ENCODE measurements around the gene CA10. TPM values are rescaled to one million over a fixed set of nuclear protein-coding genes. Genes with fewer than 3 reads are reported as not detected.

The CA10 gene
- polyA plus RNA-seq, 1 experiment: not detected

GRCh38 chr17:51888816-51889215 lies 269.7 kb downstream of the CA10 start:
- ChIA-PET CTCF (no interaction called here), POLR2A (no interaction called here)
- TF ChIP-seq CTCF (IDR thresholded peaks at IDR 0.05; ENCODE audit: low read depth, low read length): no peak
- Histone ChIP-seq H3K27ac (ENCODE audit: low read depth, low read length) (no peak overlapping the region), H3K9me3 (ENCODE audit: control insufficient read depth, insufficient read depth, low read length) (peaks cover 10% of the 10 kb centered on the region), H3K27me3 (ENCODE audit: control insufficient read depth, insufficient read depth, low read length) (no peaks in the 10 kb centered on the region), H3K4me3 (ENCODE audit: low read depth, low read length) (no peak overlapping the region)
- no peak for DNase-seq (ENCODE audit: low read depth, low spot score)

GRCh38 chr17:51876986-51877385 lies 281.5 kb downstream of the CA10 start:
- no peak for TF ChIP-seq CTCF (IDR thresholded peaks at IDR 0.05; ENCODE audit: low read depth, low read length)
- Histone ChIP-seq H3K27me3 (ENCODE audit: control insufficient read depth, insufficient read depth, low read length) (no peaks in the 10 kb centered on the region), H3K9me3 (ENCODE audit: control insufficient read depth, insufficient read depth, low read length) (peaks cover 14% of the 10 kb centered on the region), H3K27ac (ENCODE audit: low read depth, low read length) (no peak overlapping the region), H3K4me3 (ENCODE audit: low read depth, low read length) (no peak overlapping the region)
- POLR2A ChIA-PET: no interaction called here
- CTCF ChIA-PET: no interaction called here
- DNase-seq (ENCODE audit: low read depth, low spot score): no peak

GRCh38 chr17:51873302-51873701 lies 285.2 kb downstream of the CA10 start:
- TF ChIP-seq CTCF (IDR thresholded peaks at IDR 0.05; ENCODE audit: low read depth, low read length): no peak
- DNase-seq (ENCODE audit: low read depth, low spot score): no peak
- ChIA-PET POLR2A (no interaction called here), CTCF (no interaction called here)
- H3K27ac ChIP-seq (ENCODE audit: low read depth, low read length): no peak overlapping the region
- H3K4me3 ChIP-seq (ENCODE audit: low read depth, low read length): no peak overlapping the region
- no peaks in the 10 kb centered on the region for H3K27me3 ChIP-seq (ENCODE audit: control insufficient read depth, insufficient read depth, low read length)
- H3K9me3 ChIP-seq (ENCODE audit: control insufficient read depth, insufficient read depth, low read length): peaks cover 7% of the 10 kb centered on the region; the same call in 1 of the 2 replicates

GRCh38 chr17:51869387-51869786 lies 289.1 kb downstream of the CA10 start:
- H3K27me3 ChIP-seq (ENCODE audit: control insufficient read depth, insufficient read depth, low read length): no peaks in the 10 kb centered on the region
- POLR2A ChIA-PET: no interaction called here
- no peak overlapping the region for H3K4me3 ChIP-seq (ENCODE audit: low read depth, low read length)
- CTCF ChIA-PET: no interaction called here
- TF ChIP-seq CTCF (IDR thresholded peaks at IDR 0.05; ENCODE audit: low read depth, low read length): no peak
- H3K27ac ChIP-seq (ENCODE audit: low read depth, low read length): no peak overlapping the region
- DNase-seq (ENCODE audit: low read depth, low spot score): no peak
- peaks cover 10% of the 10 kb centered on the region for H3K9me3 ChIP-seq (ENCODE audit: control insufficient read depth, insufficient read depth, low read length)

- no peaks in the 10 kb centered on the region for H3K27me3 ChIP-seq (ENCODE audit: control insufficient read depth, insufficient read depth, low read length)
- CTCF ChIA-PET: no interaction called here
- H3K27ac ChIP-seq (ENCODE audit: low read depth, low read length): no peak overlapping the region
- no peak for TF ChIP-seq CTCF (IDR thresholded peaks at IDR 0.05; ENCODE audit: low read depth, low read length)
- H3K9me3 ChIP-seq (ENCODE audit: control insufficient read depth, insufficient read depth, low read length): peaks cover 8% of the 10 kb centered on the region
- DNase-seq (ENCODE audit: low read depth, low spot score): no peak
- H3K4me3 ChIP-seq (ENCODE audit: low read depth, low read length): no peak overlapping the region
- POLR2A ChIA-PET: no interaction called here
Observed at GRCh38 chr17:51860954-51861561, 297.5 kb downstream of the CA10 start.
